ENCODE data around the gene MMEL1.

Gene MMEL1

DNA sequence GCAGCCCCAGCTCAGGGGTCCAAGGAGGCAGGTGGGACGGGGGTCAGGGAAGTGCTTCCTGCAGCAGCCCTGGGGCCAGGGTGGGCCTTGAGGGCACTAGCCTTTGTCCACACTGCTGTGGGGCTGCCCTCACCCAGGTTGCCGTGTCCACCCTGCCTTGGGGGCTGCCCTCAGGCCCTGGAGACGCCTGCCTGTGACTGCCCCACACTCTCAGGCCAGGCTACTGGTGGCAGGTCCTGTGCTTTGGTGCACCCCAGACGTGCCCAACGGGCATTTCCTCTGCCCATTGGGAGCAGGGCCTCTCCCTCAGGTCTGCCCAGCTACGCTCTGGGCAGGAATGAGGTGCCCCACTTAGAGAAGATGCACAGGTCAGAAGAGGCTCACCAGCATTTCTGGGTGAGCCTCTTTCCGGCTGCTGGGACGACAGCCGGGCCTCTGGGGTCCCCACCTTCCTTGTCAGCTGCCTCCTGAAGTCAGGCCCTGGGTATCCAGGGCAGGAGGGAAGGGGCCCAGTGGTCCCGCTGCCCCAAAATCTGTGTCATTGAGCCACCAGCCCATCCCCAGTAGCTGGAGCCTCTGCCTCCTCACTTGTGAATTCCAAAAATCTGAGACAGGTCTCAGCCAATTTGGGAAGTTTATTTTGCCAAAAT lies 2.7 kb upstream of the MMEL1 start:
- DNase-seq = no peak
- H3K27ac ChIP-seq (ENCODE audit: low read length) = no peak overlapping the region
- no peak for TF ChIP-seq EZH2phosphoT487 (IDR thresholded peaks at IDR 0.05; ENCODE audit: low read length)
- TF ChIP-seq, protein P1, sequence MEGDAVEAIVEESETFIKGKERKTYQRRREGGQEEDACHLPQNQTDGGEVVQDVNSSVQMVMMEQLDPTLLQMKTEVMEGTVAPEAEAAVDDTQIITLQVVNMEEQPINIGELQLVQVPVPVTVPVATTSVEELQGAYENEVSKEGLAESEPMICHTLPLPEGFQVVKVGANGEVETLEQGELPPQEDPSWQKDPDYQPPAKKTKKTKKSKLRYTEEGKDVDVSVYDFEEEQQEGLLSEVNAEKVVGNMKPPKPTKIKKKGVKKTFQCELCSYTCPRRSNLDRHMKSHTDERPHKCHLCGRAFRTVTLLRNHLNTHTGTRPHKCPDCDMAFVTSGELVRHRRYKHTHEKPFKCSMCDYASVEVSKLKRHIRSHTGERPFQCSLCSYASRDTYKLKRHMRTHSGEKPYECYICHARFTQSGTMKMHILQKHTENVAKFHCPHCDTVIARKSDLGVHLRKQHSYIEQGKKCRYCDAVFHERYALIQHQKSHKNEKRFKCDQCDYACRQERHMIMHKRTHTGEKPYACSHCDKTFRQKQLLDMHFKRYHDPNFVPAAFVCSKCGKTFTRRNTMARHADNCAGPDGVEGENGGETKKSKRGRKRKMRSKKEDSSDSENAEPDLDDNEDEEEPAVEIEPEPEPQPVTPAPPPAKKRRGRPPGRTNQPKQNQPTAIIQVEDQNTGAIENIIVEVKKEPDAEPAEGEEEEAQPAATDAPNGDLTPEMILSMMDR (IDR thresholded peaks at IDR 0.05; ENCODE audit: low read length) = no peak
- TF ChIP-seq EZH2 (optimal IDR thresholded peaks at IDR 0.05; ENCODE audit: low read depth, low read length) = no peak
- H3K9me3 ChIP-seq (replicated peaks; ENCODE audit: insufficient read depth, low read length) = no peaks in the 10 kb centered on the region
- H4K20me1 ChIP-seq (ENCODE audit: insufficient read depth, low read length) = no peaks in the 10 kb centered on the region
- no peak overlapping the region for H3K4me2 ChIP-seq (ENCODE audit: low read depth, low read length)
- H2AFZ ChIP-seq (ENCODE audit: low read length) = no peak overlapping the region
- H3K9me2 ChIP-seq (replicated peaks; ENCODE audit: insufficient read depth, low read length) = no peaks in the 10 kb centered on the region
- no peaks in the 10 kb centered on the region for H3K4me1 ChIP-seq (ENCODE audit: low read length)
- no peak overlapping the region for H3K4me3 ChIP-seq (ENCODE audit: low read length)
- H3F3A ChIP-seq (ENCODE audit: insufficient read depth, low read length) = no peaks in the 10 kb centered on the region
- no peaks in the 10 kb centered on the region for H3K36me3 ChIP-seq (replicated peaks; ENCODE audit: insufficient read depth, low read length)
- no peak overlapping the region for H3K9ac ChIP-seq (ENCODE audit: low read length)
- H3K79me2 ChIP-seq (ENCODE audit: low read length) = no peaks in the 10 kb centered on the region
- H3K27me3 ChIP-seq (replicated peaks; ENCODE audit: insufficient read depth, low read length) = peaks cover 72% of the 10 kb centered on the region

DNA sequence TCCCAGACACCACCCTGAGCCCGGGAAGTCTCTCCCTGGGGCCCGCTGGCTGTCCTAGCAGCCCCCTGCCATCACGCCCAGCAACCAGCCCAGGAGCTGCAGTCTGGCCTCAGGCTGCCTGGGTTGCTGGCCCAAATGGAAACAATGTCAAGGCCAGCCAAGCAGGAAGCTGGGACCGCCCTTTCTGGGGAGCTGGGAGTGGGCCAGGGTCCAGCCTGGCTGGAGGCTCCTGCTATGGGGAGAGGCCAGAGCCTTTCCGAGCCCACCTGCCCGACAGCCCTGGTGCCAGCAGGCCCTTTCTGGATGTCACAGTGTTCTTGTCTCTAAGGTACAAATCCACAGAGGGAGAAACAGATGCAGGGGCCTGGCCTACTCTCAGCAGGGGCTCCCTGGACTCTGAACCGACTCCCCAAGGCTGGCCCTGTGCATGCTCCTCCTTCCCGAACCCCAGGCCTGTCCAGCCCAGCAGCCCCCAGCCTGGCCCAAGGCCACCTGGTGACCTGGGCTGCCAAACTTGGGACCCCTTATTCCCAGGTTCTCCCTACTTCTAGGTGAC lies 1.2 kb upstream of the MMEL1 start:
- Histone ChIP-seq H3K9me3 (replicated peaks; ENCODE audit: insufficient read depth, low read length) (no peaks in the 10 kb centered on the region), H3K9me2 (replicated peaks; ENCODE audit: insufficient read depth, low read length) (no peaks in the 10 kb centered on the region), H4K20me1 (ENCODE audit: insufficient read depth, low read length) (no peaks in the 10 kb centered on the region), H2AFZ (ENCODE audit: low read length) (no peak overlapping the region), H3K27me3 (replicated peaks; ENCODE audit: insufficient read depth, low read length) (peaks cover 84% of the 10 kb centered on the region), H3K36me3 (replicated peaks; ENCODE audit: insufficient read depth, low read length) (no peaks in the 10 kb centered on the region), H3K4me1 (ENCODE audit: low read length) (no peaks in the 10 kb centered on the region), H3K4me2 (ENCODE audit: low read depth, low read length) (no peak overlapping the region), H3K79me2 (ENCODE audit: low read length) (no peaks in the 10 kb centered on the region), H3K9ac (ENCODE audit: low read length) (no peak overlapping the region), H3F3A (ENCODE audit: insufficient read depth, low read length) (no peaks in the 10 kb centered on the region), H3K27ac (ENCODE audit: low read length) (no peak overlapping the region), H3K4me3 (ENCODE audit: low read length) (no peak overlapping the region)
- DNase-seq = no peak
- TF ChIP-seq EZH2phosphoT487 (IDR thresholded peaks at IDR 0.05; ENCODE audit: low read length) = no peak
- TF ChIP-seq, protein P1 (IDR thresholded peaks at IDR 0.05; ENCODE audit: low read length) = no peak
- TF ChIP-seq EZH2 (optimal IDR thresholded peaks at IDR 0.05; ENCODE audit: low read depth, low read length) = no peak

DNA sequence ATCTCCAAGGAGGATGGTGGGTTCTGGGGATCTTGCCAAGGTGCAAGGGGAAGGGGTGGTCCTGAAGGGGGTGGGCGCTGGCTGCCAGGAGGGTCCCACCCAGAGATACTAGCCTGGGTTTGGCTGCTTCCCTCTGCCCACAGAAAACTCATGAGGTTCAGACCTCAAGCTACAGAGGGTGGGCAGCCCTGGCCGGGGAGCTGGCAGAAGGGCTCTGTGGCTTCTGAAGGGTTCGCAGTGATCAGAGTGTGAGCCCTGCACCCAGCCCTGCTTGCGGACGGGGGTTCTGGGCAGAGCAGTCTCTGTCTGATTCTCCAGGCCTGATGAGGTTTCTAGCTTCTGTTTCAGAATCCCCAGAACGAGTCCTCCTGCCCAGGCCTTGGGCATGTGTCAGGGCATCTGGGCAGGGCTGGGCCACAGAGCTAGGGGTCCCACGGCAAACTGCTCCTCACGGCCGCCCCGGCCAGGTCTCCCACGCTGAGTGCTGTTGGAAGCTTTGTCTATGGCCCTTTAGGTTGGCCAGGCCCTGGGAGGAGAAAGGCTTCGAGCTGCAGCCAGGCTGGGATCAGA lies 635 bp upstream of the MMEL1 start:
- TF ChIP-seq EZH2 (optimal IDR thresholded peaks at IDR 0.05; ENCODE audit: low read depth, low read length) (no peak), EZH2phosphoT487 (IDR thresholded peaks at IDR 0.05; ENCODE audit: low read length) (no peak)
- TF ChIP-seq, protein P1 (IDR thresholded peaks at IDR 0.05; ENCODE audit: low read length) = no peak
- Histone ChIP-seq H3K9me2 (replicated peaks; ENCODE audit: insufficient read depth, low read length) (no peaks in the 10 kb centered on the region), H3K9ac (ENCODE audit: low read length) (no peak overlapping the region), H3F3A (ENCODE audit: insufficient read depth, low read length) (no peaks in the 10 kb centered on the region), H3K27me3 (replicated peaks; ENCODE audit: insufficient read depth, low read length) (peaks cover 83% of the 10 kb centered on the region), H3K36me3 (replicated peaks; ENCODE audit: insufficient read depth, low read length) (no peaks in the 10 kb centered on the region), H3K79me2 (ENCODE audit: low read length) (no peaks in the 10 kb centered on the region), H2AFZ (ENCODE audit: low read length) (no peak overlapping the region), H4K20me1 (ENCODE audit: insufficient read depth, low read length) (no peaks in the 10 kb centered on the region), H3K4me3 (ENCODE audit: low read length) (no peak overlapping the region), H3K4me2 (ENCODE audit: low read depth, low read length) (no peak overlapping the region), H3K27ac (ENCODE audit: low read length) (no peak overlapping the region), H3K9me3 (replicated peaks; ENCODE audit: insufficient read depth, low read length) (no peaks in the 10 kb centered on the region), H3K4me1 (ENCODE audit: low read length) (no peaks in the 10 kb centered on the region)
- no peak for DNase-seq
